C4-2B (cell line): ENCODE results near the gene HEATR5A.

ENCODE experiments used
- H3K27ac ChIP-seq: fragments of 450-650 bp; 2 replicates; pipeline ENCODE4 v1.5.1; 2017
- CTCF ChIP-seq: fragments of 450-650 bp; conservative IDR thresholded peaks from 2 replicates; pipeline ENCODE4 v1.5.1; 2017; ENCODE audit warnings: mild to moderate bottlenecking
- ZFX ChIP-seq: fragments of 450-650 bp; IDR thresholded peaks from 2 replicates; pipeline ENCODE4 v1.6.1; 2017

HEATR5A gene

GRCh38 chr14:31405599-31406232 is 14.6 kb downstream of the HEATR5A start:
- H3K27ac ChIP-seq: no peak overlapping the region
- TF ChIP-seq ZFX (no peak), CTCF (no peak)

- TF ChIP-seq ZFX: no peak
- TF ChIP-seq CTCF: no peak
- H3K27ac ChIP-seq: no peak overlapping the region
Measured at GRCh38 chr14:31405106-31405505, 15.2 kb downstream of the HEATR5A start.

DNA sequence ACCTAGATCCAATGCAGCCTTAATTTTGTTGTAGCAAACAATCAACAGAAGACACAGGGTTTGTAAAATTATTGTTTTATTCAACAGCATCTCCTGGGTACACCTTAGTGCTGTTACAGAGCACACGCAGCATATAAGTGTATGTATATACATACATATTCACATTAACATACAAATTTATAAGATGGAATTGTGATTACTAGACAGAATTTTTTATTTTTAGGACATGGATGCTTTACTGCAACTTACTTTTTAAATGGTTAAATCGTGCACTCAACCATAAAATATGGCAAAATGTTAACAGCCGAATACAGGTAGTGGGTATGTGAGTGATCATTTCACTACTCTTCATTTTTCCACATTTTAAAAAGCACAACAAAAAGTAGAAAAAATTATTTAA is 16.6 kb downstream of the HEATR5A start:
- H3K27ac ChIP-seq: no peak overlapping the region
- no peak for TF ChIP-seq ZFX
- no peak for TF ChIP-seq CTCF

DNA sequence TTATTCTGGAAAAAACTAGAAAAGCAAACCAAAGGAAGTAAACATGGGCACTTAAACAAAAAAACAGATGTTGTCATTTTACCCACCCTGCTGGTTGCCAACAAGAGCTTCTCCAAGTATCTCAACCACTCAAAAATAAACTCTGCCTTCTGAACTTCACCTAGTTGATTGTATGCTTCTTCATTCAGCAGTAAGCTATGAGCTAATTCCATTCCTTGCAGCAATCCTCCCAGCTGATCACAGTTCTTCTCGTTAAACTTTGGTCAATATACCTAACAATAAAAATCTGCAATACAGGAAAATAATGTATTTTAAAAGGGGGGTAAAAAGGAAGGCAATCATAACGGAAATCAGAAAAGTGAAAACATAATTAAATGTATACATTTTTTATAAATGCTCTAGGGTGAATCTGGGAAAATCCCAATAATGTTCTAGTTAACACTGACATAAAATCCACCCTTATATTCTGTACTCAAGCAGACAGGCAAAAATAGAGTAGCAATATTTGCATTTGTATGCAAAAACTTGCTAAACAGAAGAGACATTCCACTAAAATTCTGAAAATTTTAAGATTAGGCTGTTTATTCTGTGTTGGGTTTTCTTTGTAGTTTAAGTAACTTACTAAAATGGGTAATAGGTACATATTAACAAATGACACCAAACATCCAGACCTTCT is 17.4 kb downstream of the HEATR5A start:
- TF ChIP-seq CTCF (no peak), ZFX (no peak)
- H3K27ac ChIP-seq: no peak overlapping the region

GRCh38 chr14:31401369-31401932 is 18.9 kb downstream of the HEATR5A start:
- no peak for TF ChIP-seq ZFX
- no peak for TF ChIP-seq CTCF
- H3K27ac ChIP-seq: no peak overlapping the region

GRCh38 chr14:31400031-31400638 is 20.2 kb downstream of the HEATR5A start:
- no peak for TF ChIP-seq ZFX
- TF ChIP-seq CTCF: no peak
- no peak overlapping the region for H3K27ac ChIP-seq
